ENCODE measurements around the gene BTAF1.

Gene BTAF1

GRCh38 chr10:91957091-91957490 lies 33.5 kb downstream of the BTAF1 start:
- H3K27ac ChIP-seq, result no peak overlapping the region
- no peak for TF ChIP-seq ZFX (IDR thresholded peaks at IDR 0.05; ENCODE audit: borderline replicate concordance)
- no peak for TF ChIP-seq CTCF (IDR thresholded peaks at IDR 0.05)

- no peak overlapping the region for H3K27ac ChIP-seq
- TF ChIP-seq ZFX (IDR thresholded peaks at IDR 0.05; ENCODE audit: borderline replicate concordance) (no peak), CTCF (IDR thresholded peaks at IDR 0.05) (no peak)
Measured at GRCh38 chr10:91969297-91969696, 45.7 kb downstream of the BTAF1 start.

- TF ChIP-seq CTCF (IDR thresholded peaks at IDR 0.05) (no peak), ZFX (IDR thresholded peaks at IDR 0.05; ENCODE audit: borderline replicate concordance) (no peak)
- no peak overlapping the region for H3K27ac ChIP-seq
Measured at GRCh38 chr10:91974960-91975359, 51.4 kb downstream of the BTAF1 start.

GRCh38 chr10:91975438-91975837 lies 51.9 kb downstream of the BTAF1 start:
- TF ChIP-seq ZFX (IDR thresholded peaks at IDR 0.05; ENCODE audit: borderline replicate concordance), result no peak
- TF ChIP-seq CTCF (IDR thresholded peaks at IDR 0.05), result no peak
- no peak overlapping the region for H3K27ac ChIP-seq

- TF ChIP-seq ZFX (IDR thresholded peaks at IDR 0.05; ENCODE audit: borderline replicate concordance) (no peak), CTCF (IDR thresholded peaks at IDR 0.05) (no peak)
- no peak overlapping the region for H3K27ac ChIP-seq
Measured at GRCh38 chr10:91976317-91977051, 52.9 kb downstream of the BTAF1 start.

- no peak for TF ChIP-seq ZFX (IDR thresholded peaks at IDR 0.05; ENCODE audit: borderline replicate concordance)
- no peak for TF ChIP-seq CTCF (IDR thresholded peaks at IDR 0.05)
Measured at GRCh38 chr10:91977491-91977890, 53.9 kb downstream of the BTAF1 start.

GRCh38 chr10:91978585-91978984 lies 55.0 kb downstream of the BTAF1 start:
- no peak overlapping the region for H3K27ac ChIP-seq
- TF ChIP-seq CTCF (IDR thresholded peaks at IDR 0.05), result no peak
- no peak for TF ChIP-seq ZFX (IDR thresholded peaks at IDR 0.05; ENCODE audit: borderline replicate concordance)

More at GRCh38 chr10:91977491-91977890, 53.9 kb downstream of the BTAF1 start:
- no peak overlapping the region for H3K27ac ChIP-seq

All from 22Rv1 (cell line).